HL-60/S4 treated with retinoic acid at 250 ng/mL for 4 days and 3 days (cell line): Measurements from ENCODE around the gene PCDHA9.
"Not testable (repeated sequence)": the region's sequence is repeated elsewhere in the genome, so short reads cannot be mapped to it uniquely, and the experiment has no call there.

ENCODE experiments used
- in situ Hi-C: fragments of 300-500 bp; cut with MboI; formaldehyde crosslinking; loops from 2 replicates; pipeline ENCODE4 v1.7.0; 2022; ENCODE audit warnings: low sequenced_read_pairs

The PCDHA9 gene

GRCh38 chr5:140835622-140836510 is 12.3 kb upstream of the PCDHA9 start:
- in situ Hi-C loops, result no loop called here

GRCh38 chr5:140840978-140841962 is 6.9 kb upstream of the PCDHA9 start, which contains the start of gene PCDHA8:
PCDHA8 (plus strand) TSS chr5:140841187; CDS start chr5:140841322, 135 bp downstream.
- in situ Hi-C loops, result no loop called here

GRCh38 chr5:140842798-140843733 is 5.1 kb upstream of the PCDHA9 start:
- in situ Hi-C loops, result no loop called here

GRCh38 chr5:140849831-140850634 is 1.9 kb downstream of the PCDHA9 start:
- in situ Hi-C loops, result not testable (repeated sequence)

- in situ Hi-C loops, result no loop called here
These were observed 7.8 kb downstream of the PCDHA9 start, which contains the start of gene PCDHA10 for GRCh38 chr5:140855772-140856674. PCDHA10 (plus strand) TSS chr5:140855897; CDS start chr5:140856049, 152 bp downstream.

DNA sequence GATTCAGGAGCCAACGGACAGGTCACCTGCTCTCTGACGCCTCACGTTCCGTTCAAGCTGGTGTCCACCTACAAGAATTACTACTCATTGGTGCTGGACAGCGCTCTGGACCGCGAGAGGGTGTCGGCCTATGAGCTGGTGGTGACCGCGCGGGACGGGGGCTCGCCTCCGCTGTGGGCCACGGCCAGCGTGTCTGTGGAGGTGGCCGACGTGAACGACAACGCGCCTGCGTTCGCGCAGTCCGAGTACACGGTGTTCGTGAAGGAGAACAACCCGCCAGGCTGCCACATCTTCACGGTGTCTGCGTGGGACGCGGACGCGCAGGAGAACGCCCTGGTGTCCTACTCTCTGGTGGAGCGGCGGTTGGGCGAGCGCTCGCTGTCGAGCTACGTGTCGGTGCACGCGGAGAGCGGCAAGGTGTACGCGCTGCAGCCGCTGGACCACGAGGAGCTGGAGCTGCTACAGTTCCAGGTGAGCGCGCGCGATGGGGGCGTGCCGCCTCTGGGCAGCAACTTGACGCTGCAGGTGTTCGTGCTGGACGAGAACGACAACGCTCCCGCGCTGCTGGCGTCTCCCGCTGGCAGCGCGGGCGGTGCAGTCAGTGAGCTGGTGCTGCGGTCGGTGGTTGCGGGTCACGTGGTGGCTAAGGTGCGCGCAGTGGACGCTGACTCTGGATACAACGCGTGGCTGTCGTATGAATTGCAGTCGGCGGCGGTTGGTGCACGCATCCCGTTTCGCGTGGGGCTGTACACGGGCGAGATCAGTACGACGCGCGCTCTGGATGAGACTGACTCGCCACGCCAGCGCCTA is 9.2 kb downstream of the PCDHA9 start:
- in situ Hi-C loops, result no loop called here

- in situ Hi-C loops, result no loop called here
These were observed 9.7 kb downstream of the PCDHA9 start for GRCh38 chr5:140857987-140858240.

DNA sequence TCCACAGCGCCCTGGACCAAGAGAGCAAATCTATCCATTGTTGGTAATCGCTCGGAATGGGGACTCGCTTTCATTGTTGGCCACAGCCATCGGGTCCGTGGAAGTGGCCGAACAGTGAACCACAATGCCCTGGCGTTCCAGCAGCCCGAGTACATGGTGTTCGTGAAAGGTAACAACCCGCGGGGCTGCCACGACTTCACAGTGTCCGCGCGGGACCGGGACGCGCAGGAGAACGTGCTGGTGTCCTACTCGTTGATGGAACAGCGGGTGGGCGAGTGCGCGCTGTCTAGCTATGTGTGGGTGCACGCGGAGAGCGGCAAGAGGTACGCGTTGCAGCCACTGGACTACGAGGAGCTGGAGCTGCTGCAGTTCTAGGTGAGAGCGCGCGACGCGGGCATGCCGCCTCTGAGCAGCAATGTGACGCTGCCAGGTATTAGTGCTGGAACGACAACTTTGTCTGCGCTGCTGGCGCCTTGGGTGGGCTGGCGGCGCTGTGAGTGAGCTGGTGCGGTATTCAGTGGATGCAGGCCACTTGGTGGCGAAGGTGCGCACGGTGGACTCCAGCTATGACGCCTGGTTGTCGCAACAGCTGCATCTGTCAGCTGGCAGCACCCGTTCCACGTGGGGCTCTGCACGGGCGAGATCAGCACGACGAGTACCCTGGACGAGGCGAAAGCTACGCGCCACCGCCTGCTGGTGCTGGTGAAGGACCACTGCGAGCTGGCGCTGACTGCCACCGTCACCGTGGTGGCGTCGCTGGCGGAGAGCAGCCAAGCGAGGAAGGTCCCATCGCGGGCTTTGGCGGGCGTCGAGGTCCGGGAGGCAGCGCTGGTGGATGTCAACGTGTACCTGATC is 14.5 kb downstream of the PCDHA9 start:
- in situ Hi-C loops, result no loop called here

GRCh38 chr5:140868721-140869554 is 20.8 kb downstream of the PCDHA9 start, which contains the start of gene PCDHA11:
PCDHA11 (plus strand) TSS chr5:140868957; CDS start chr5:140869104, 147 bp downstream.
- in situ Hi-C loops, result no loop called here

GRCh38 chr5:140869555-140869886 is 21.3 kb downstream of the PCDHA9 start:
- in situ Hi-C loops, result no loop called here

GRCh38 chr5:140870221-140871201 is 22.3 kb downstream of the PCDHA9 start:
- in situ Hi-C loops, result no loop called here

GRCh38 chr5:140875085-140876065 is 27.2 kb downstream of the PCDHA9 start, which contains the start of gene PCDHA12:
PCDHA12 (plus strand) TSS chr5:140875308; CDS start chr5:140875473, 165 bp downstream.
- in situ Hi-C loops, result no loop called here

DNA sequence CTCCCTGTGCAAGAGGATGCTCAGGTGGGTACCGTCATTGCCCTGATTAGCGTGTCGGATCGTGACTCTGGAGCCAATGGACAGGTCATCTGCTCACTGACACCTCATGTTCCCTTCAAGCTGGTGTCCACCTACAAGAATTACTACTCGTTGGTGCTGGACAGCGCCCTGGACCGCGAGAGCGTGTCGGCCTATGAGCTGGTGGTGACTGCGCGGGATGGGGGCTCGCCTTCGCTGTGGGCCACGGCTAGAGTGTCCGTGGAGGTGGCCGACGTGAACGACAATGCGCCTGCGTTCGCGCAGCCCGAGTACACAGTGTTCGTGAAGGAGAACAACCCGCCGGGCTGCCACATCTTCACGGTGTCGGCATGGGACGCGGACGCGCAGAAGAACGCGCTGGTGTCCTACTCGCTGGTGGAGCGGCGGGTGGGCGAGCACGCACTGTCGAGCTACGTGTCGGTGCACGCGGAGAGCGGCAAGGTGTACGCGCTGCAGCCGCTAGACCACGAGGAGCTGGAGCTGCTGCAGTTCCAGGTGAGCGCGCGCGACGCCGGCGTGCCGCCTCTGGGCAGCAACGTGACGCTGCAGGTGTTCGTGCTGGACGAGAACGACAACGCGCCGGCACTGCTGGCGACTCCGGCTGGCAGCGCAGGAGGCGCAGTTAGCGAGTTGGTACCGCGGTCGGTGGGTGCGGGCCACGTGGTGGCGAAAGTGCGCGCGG is 28.5 kb downstream of the PCDHA9 start:
- in situ Hi-C loops, result not testable (repeated sequence)
